ENCODE data around the gene GRM2. TPM values are rescaled to one million over a fixed set of nuclear protein-coding genes. Genes with fewer than 3 reads are reported as not detected.

Gene GRM2
- total RNA-seq, 1 experiment from 2014 or later, result 1.9 TPM

DNA sequence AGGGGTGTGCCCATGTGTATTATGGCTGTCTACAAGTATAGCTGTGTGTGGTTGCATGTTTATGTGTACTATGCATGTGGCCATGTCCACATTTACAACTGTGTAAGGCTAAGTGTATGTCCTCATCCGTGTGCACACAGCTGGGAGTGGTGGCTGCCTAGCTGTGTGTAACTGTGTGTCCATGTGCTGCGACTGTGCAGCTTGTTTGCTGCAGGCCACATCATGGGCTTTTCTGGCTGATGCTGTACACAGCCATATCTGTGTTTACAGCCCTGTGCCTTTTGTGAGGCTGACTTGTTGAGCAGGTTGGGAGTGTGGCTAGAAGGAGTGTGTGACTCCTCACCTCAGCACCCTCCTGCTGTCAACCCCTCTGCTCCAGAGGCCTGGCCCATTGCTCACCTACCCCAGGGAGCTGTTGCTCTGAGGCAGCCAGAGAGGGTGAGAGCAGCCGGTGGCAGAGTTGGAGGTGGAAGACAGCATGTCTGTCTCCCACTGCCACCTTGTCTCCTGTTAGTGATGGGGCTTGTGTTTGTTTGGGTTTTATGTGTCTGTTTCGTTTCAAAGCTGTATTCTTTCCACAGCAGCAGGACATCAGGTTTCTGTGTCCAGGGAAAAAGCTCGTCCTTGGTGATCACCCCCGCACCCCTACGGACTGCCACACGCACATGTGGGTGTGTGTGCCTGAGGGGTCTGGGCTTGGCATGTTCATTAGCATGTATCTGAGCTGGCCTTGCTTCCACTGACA is 1.4 kb upstream of the GRM2 start:
- Histone ChIP-seq H4K5ac (ENCODE audit: insufficient read length, low read depth, low read length) (no peak overlapping the region), H2BK12ac (ENCODE audit: insufficient read length, low read depth, low read length) (no peak overlapping the region), H3K4me2 (ENCODE audit: insufficient read depth, insufficient read length, low read length) (no peak overlapping the region), H2BK5ac (ENCODE audit: insufficient read length, low read length) (no peak overlapping the region), H4K20me1 (ENCODE audit: control insufficient read depth, insufficient read depth, insufficient read length) (no peaks in the 10 kb centered on the region), H3K9me3 (ENCODE audit: control insufficient read depth, low read depth, low read length) (no peaks in the 10 kb centered on the region), H3K27me3 (ENCODE audit: insufficient read depth, low read length) (peaks cover 17% of the 10 kb centered on the region; the same call in 1 of the 2 replicates), H3K23me2 (ENCODE audit: insufficient read length, low read depth, low read length, poor library complexity, severe bottlenecking) (peaks cover 7% of the 10 kb centered on the region), H3K14ac (ENCODE audit: insufficient read depth, low read length) (no peak overlapping the region), H3K9ac (ENCODE audit: extremely low read depth, insufficient read length, low read length) (no peak overlapping the region), H3K4ac (ENCODE audit: low read depth, low read length) (no peak overlapping the region), H3K79me2 (ENCODE audit: insufficient read depth, low read length) (no peaks in the 10 kb centered on the region), H2BK120ac (ENCODE audit: low read depth, low read length, poor library complexity, severe bottlenecking) (no peak overlapping the region), H3K23ac (ENCODE audit: insufficient read length, low read depth, low read length) (no peak overlapping the region), H2AFZ (ENCODE audit: low read length) (no peak overlapping the region), H3K79me1 (ENCODE audit: insufficient read depth, low read depth, low read length, poor library complexity, severe bottlenecking) (no peaks in the 10 kb centered on the region), H2BK20ac (ENCODE audit: low read depth, low read length, poor library complexity, severe bottlenecking) (no peak overlapping the region), H4K8ac (replicated peaks; ENCODE audit: insufficient read length, low read depth, low read length) (no peak overlapping the region), H3K56ac (ENCODE audit: insufficient read length, low read depth, low read length) (no peak overlapping the region), H3K27ac (ENCODE audit: insufficient read length, low read depth, low read length) (no peak overlapping the region), H2AK5ac (ENCODE audit: insufficient read length, low read length) (no peak overlapping the region), H3K4me1 (ENCODE audit: insufficient read depth, low read length) (no peaks in the 10 kb centered on the region; the same call in 1 of the 2 replicates), H2BK15ac (ENCODE audit: low read depth, low read length) (no peak overlapping the region), H3T11ph (ENCODE audit: low read length) (no peak overlapping the region), H4K91ac (ENCODE audit: insufficient read length, low read depth, low read length) (no peak overlapping the region), H3K18ac (ENCODE audit: insufficient read length, low read depth, low read length) (no peak overlapping the region)
- Mint-ChIP-seq H3K36me3 (ENCODE audit: insufficient read depth in 1 of 3, low read depth in 3 of 3) (peaks cover 0 to 3% (median 0%) of the 10 kb centered on the region in 3 experiments; a peak in 1 of 7 replicates), H3K27ac (no peak overlapping the region), H3K4me1 (peaks cover 22 to 46% of the 10 kb centered on the region in 2 experiments), H3K4me3 (no peak overlapping the region), H3K9me3 (no peaks in the 10 kb centered on the region; a peak in 1 of 5 replicates), H3K27me3 (ENCODE audit: low read depth) (peaks cover 35% of the 10 kb centered on the region)
- TF ChIP-seq CTCF (conservative IDR thresholded peaks at IDR 0.05), result no peak
- no peak for DNase-seq
- no CpG with 5 or more reads among the region's 8 CpGs for WGBS (ENCODE audit: extremely low coverage, insufficient read length, low lambda C conversion rate)
